Measurements from ENCODE around the gene DDX28. TPM values are rescaled to one million over a fixed set of nuclear protein-coding genes. Genes with fewer than 3 reads are reported as not detected.
A peak's percentile ranks its signal among the peaks of the same experiment; 100 is the strongest.

DDX28 gene
- total RNA-seq, 1 experiment from 2014 or later, result 16.0 TPM

DNA sequence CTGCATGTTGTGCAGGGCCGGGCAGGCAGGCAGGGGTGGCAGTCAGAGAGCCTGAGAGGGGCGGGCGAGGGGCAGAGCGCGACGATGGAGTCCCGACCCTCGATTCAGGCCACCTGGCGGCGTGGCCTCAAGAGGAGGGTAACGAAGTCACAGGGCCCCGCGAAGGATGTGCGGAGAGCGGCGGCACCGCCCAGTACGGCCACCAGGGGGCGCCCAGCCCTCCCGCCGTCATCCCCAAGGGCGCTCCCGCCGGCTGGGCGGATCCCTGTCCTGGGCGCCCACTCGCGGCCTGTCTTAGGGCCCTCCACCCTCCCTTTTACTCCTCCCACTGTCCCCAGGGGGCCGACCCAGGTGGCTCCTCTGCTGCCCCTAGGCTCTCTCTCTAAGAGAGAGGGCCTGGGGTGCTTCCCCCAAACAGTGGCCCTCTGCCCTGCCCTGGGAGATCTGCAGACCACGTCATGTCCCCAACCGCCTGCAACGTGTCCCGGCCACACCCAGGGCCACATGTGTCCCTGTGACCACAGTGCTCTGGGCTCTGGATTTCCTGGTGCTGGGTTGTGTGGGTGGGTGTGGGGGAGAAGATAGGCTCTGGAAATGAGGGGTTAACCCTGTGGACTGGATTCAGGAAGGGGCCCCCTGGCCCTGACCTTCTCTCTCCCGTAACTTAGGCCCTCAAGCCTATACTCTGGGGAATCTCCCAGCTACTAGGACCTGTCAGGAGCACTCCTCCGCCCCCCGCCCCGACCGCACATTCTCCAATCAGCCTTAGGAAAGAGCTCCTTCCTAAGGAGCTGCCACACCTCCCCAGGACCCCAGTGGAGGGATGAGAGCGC is 29.6 kb downstream of the DDX28 start:
- intact Hi-C loops (cut with micrococcal nuclease; ENCODE audit: unreplicated experiment), result loop anchor here (1.0 kb wide), 2 partner anchors 47 to 236 kb away; no protein-coding TSS in a partner anchor
- Histone ChIP-seq H3K36me3 (ENCODE audit: insufficient read depth, low read length, poor library complexity, severe bottlenecking) (no peaks in the 10 kb centered on the region), H3K4me3 (ENCODE audit: low read depth, low read length, poor library complexity, severe bottlenecking) (no peak overlapping the region), H3K27me3 (replicated peaks; ENCODE audit: insufficient read depth, low read depth, low read length, poor library complexity) (no peaks in the 10 kb centered on the region), H3K4me1 (ENCODE audit: insufficient read depth, low read length, poor library complexity, severe bottlenecking) (peaks cover 5% of the 10 kb centered on the region), H3K9me3 (ENCODE audit: low read depth, low read length, poor library complexity, severe bottlenecking) (no peaks in the 10 kb centered on the region), H3K27ac (ENCODE audit: low read depth, low read length, poor library complexity, severe bottlenecking) (no peak overlapping the region)
- POLR2A ChIA-PET (ENCODE audit: low non-redundant PET), result no interaction called here
- BruUV-seq (replicated peaks), result no TSS peak
- peak; percentile 82 for DNase-seq (ENCODE audit: low spot score)
- TF ChIP-seq EZH2 (IDR thresholded peaks at IDR 0.05; ENCODE audit: borderline replicate concordance, low read depth, low read length, poor library complexity, severe bottlenecking), result no peak
- TF ChIP-seq, protein P1, sequence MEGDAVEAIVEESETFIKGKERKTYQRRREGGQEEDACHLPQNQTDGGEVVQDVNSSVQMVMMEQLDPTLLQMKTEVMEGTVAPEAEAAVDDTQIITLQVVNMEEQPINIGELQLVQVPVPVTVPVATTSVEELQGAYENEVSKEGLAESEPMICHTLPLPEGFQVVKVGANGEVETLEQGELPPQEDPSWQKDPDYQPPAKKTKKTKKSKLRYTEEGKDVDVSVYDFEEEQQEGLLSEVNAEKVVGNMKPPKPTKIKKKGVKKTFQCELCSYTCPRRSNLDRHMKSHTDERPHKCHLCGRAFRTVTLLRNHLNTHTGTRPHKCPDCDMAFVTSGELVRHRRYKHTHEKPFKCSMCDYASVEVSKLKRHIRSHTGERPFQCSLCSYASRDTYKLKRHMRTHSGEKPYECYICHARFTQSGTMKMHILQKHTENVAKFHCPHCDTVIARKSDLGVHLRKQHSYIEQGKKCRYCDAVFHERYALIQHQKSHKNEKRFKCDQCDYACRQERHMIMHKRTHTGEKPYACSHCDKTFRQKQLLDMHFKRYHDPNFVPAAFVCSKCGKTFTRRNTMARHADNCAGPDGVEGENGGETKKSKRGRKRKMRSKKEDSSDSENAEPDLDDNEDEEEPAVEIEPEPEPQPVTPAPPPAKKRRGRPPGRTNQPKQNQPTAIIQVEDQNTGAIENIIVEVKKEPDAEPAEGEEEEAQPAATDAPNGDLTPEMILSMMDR (conservative IDR thresholded peaks at IDR 0.05; ENCODE audit: low read depth, low read length), result peak; percentile 98
- CTCF ChIA-PET, result interaction anchor here (0.6 to 1.4 kb wide), 2 partner anchors 47 to 361 kb away, joined by 3 to 4 read pairs; no protein-coding TSS in a partner anchor

DNA sequence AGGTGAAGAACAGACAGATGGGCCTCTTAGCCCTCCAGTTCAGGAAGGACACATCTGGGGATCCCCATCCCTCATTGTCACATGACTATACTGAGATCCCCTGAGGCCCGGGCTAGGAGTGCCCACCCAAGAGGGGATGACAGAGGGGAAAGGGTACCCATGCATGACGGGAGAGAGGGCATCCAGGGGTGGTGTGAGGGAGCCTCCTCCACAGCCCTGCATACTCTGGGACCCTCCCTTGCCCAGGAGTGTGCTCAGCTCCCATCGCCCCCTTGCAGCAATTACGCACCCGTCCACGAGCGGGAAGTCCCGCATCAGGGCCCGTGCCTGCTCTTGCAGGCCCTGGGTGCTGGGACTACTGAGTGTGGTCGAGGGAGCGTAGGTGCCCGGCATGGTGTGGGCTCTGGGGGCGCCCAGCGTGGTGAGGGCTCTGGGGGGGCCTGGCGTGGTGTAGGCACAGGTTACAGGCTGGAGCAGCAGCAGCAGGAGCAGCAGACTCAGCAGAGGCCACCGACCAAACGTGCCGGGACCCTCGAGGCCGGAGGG is 30.3 kb downstream of the DDX28 start:
- no peaks in the 10 kb centered on the region for H3K36me3 ChIP-seq (ENCODE audit: insufficient read depth, low read length, poor library complexity, severe bottlenecking)
- intact Hi-C loops (cut with micrococcal nuclease; ENCODE audit: unreplicated experiment), result loop anchor here (1.0 kb wide), 2 partner anchors 48 to 237 kb away; no protein-coding TSS in a partner anchor
- no TSS peak for BruUV-seq (replicated peaks)
- H3K27ac ChIP-seq (ENCODE audit: low read depth, low read length, poor library complexity, severe bottlenecking), result no peak overlapping the region
- no peak for DNase-seq (ENCODE audit: low spot score)
- no peak overlapping the region for H3K4me3 ChIP-seq (ENCODE audit: low read depth, low read length, poor library complexity, severe bottlenecking)
- ChIA-PET CTCF (no interaction called here), POLR2A (ENCODE audit: low non-redundant PET) (no interaction called here)
- no peak for TF ChIP-seq EZH2 (IDR thresholded peaks at IDR 0.05; ENCODE audit: borderline replicate concordance, low read depth, low read length, poor library complexity, severe bottlenecking)
- TF ChIP-seq, protein P1 (conservative IDR thresholded peaks at IDR 0.05; ENCODE audit: low read depth, low read length), result no peak
- no peaks in the 10 kb centered on the region for H3K9me3 ChIP-seq (ENCODE audit: low read depth, low read length, poor library complexity, severe bottlenecking)
- peaks cover 5% of the 10 kb centered on the region for H3K4me1 ChIP-seq (ENCODE audit: insufficient read depth, low read length, poor library complexity, severe bottlenecking)
- H3K27me3 ChIP-seq (replicated peaks; ENCODE audit: insufficient read depth, low read depth, low read length, poor library complexity), result no peaks in the 10 kb centered on the region

DNA sequence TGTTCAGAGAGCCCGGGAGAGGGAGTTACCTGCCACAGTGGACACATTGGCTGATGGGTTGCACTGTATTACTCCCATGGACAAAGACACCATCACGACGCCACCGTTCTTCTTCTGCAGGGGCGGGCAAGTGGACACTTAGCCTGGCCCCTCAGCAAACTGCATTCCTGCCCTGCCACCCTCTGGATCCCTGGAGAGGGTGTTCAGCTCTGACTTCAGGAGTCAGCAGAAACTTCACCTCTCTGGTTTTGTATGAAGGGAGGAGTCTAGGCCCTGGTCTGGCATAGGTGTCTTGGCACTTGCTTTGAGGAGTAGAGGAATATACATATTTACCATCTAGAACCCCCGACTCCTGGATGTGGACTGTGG is 33.0 kb downstream of the DDX28 start:
- no peak overlapping the region for H3K27ac ChIP-seq (ENCODE audit: low read depth, low read length, poor library complexity, severe bottlenecking)
- H3K27me3 ChIP-seq (replicated peaks; ENCODE audit: insufficient read depth, low read depth, low read length, poor library complexity), result no peaks in the 10 kb centered on the region
- DNase-seq (ENCODE audit: low spot score), result no peak
- ChIA-PET CTCF (no interaction called here), POLR2A (ENCODE audit: low non-redundant PET) (no interaction called here)
- peaks cover 5% of the 10 kb centered on the region for H3K4me1 ChIP-seq (ENCODE audit: insufficient read depth, low read length, poor library complexity, severe bottlenecking)
- TF ChIP-seq EZH2 (IDR thresholded peaks at IDR 0.05; ENCODE audit: borderline replicate concordance, low read depth, low read length, poor library complexity, severe bottlenecking), result no peak
- TF ChIP-seq, protein P1 (conservative IDR thresholded peaks at IDR 0.05; ENCODE audit: low read depth, low read length), result no peak
- intact Hi-C loops (cut with micrococcal nuclease; ENCODE audit: unreplicated experiment), result no loop called here
- H3K36me3 ChIP-seq (ENCODE audit: insufficient read depth, low read length, poor library complexity, severe bottlenecking), result no peaks in the 10 kb centered on the region
- BruUV-seq (replicated peaks), result no TSS peak
- no peaks in the 10 kb centered on the region for H3K9me3 ChIP-seq (ENCODE audit: low read depth, low read length, poor library complexity, severe bottlenecking)
- no peak overlapping the region for H3K4me3 ChIP-seq (ENCODE audit: low read depth, low read length, poor library complexity, severe bottlenecking)
